Loucy (cell line): ENCODE data around the gene GSX2.
"Not testable (repeated sequence)": the region's sequence is repeated elsewhere in the genome, so short reads cannot be mapped to it uniquely, and the experiment has no call there.

ENCODE experiments used
- H2AFZ ChIP-seq: fragments of 200-600 bp; sonication (generic); 2 replicates; pipeline ENCODE4 v1.6.0; 2016; ENCODE audit warnings: antibody characterized with exemption, mild to moderate bottlenecking, low read length, moderate library complexity
- H3F3A ChIP-seq: fragments of 200-600 bp; 2 replicates; pipeline ENCODE4 v1.6.0; 2016; ENCODE audit warnings: antibody characterized with exemption, low read depth, mild to moderate bottlenecking
- H3K27me3 ChIP-seq: fragments of 200-600 bp; sonication (generic); 2 replicates; pipeline ENCODE4 v1.6.1; 2014; ENCODE audit warnings: low read length, mild to moderate bottlenecking; ENCODE audit not compliant: insufficient read depth, poor library complexity, severe bottlenecking
- H3K36me3 ChIP-seq: fragments of 200-600 bp; sonication (generic); 2 replicates; pipeline ENCODE4 v1.6.1; 2016; ENCODE audit warnings: low read length; ENCODE audit not compliant: insufficient read depth
- H3K4me1 ChIP-seq: fragments of 200-600 bp; sonication (generic); 2 replicates; pipeline ENCODE4 v1.5.1; 2014; ENCODE audit warnings: low read length, mild to moderate bottlenecking; ENCODE audit not compliant: insufficient read depth, poor library complexity, severe bottlenecking
- H3K4me2 ChIP-seq: fragments of 200-600 bp; sonication (generic); 2 replicates; pipeline ENCODE4 v1.6.0; 2014; ENCODE audit warnings: antibody characterized with exemption, low read length, low read depth, mild to moderate bottlenecking; ENCODE audit not compliant: poor library complexity, severe bottlenecking
- H3K4me3 ChIP-seq: fragments of 200-600 bp; sonication (generic); 2 replicates; pipeline ENCODE4 v1.5.1; 2014; ENCODE audit warnings: low read length, mild to moderate bottlenecking, mixed read lengths; ENCODE audit not compliant: poor library complexity, severe bottlenecking
- H3K79me2 ChIP-seq: fragments of 200-600 bp; sonication (generic); 2 replicates; pipeline ENCODE4 v1.6.1; 2014; ENCODE audit warnings: low read length; ENCODE audit not compliant: insufficient read depth
- H3K9ac ChIP-seq: fragments of 200-600 bp; sonication (generic); 2 replicates; pipeline ENCODE4 v1.6.0; 2014; ENCODE audit warnings: mild to moderate bottlenecking, low read depth, low read length, moderate library complexity; ENCODE audit not compliant: poor library complexity, severe bottlenecking
- H3K9me2 ChIP-seq: fragments of 200-600 bp; sonication (generic); replicated peaks from 2 replicates; pipeline ENCODE4 v1.6.1; 2016; ENCODE audit warnings: low read depth, low read length, mixed read lengths
- H3K9me3 ChIP-seq: fragments of 200-600 bp; sonication (generic); 2 replicates; pipeline ENCODE4 v1.6.1; 2014; ENCODE audit warnings: mild to moderate bottlenecking, antibody characterized with exemption, low read length, low read depth; ENCODE audit not compliant: insufficient read depth
- H4K20me1 ChIP-seq: fragments of 200-600 bp; sonication (generic); 2 replicates; pipeline ENCODE4 v1.6.0; 2014; ENCODE audit warnings: antibody characterized with exemption, low read length, mild to moderate bottlenecking; ENCODE audit not compliant: insufficient read depth, poor library complexity, severe bottlenecking
- CTCF ChIP-seq: fragments of 200-600 bp; sonication (generic); conservative IDR thresholded peaks from 2 replicates; pipeline ENCODE4 v1.5.1; 2014; ENCODE audit warnings: mild to moderate bottlenecking, antibody characterized with exemption, low read length
- EZH2phosphoT487 ChIP-seq: fragments of 200-600 bp; IDR thresholded peaks from 2 replicates; pipeline ENCODE4 v1.6.1; 2018; ENCODE audit warnings: antibody characterized with exemption, mild to moderate bottlenecking, moderate library complexity, borderline replicate concordance

GSX2 gene

GRCh38 chr4:54099748-54100574 is at the start of gene GSX2:
GSX2 (plus strand) TSS chr4:54100163; CDS start chr4:54100345, 182 bp downstream.
- Histone ChIP-seq H3K9me2 (no peaks in the 10 kb centered on the region), H3K4me3 (no peak within 1 kb of the TSS), H4K20me1 (no peaks in the 10 kb centered on the region), H3K79me2 (no peaks in the 10 kb centered on the region), H3K9me3 (no peaks in the 10 kb centered on the region), H3F3A (no peaks in the 10 kb centered on the region), H3K4me1 (no peaks in the 10 kb centered on the region), H3K4me2 (no peak within 1 kb of the TSS), H3K9ac (no peak within 1 kb of the TSS), H2AFZ (peak within 1 kb of the TSS; percentile 79; the same call in 1 of the 2 replicates), H3K36me3 (no peaks in the 10 kb centered on the region), H3K27me3 (no peaks in the 10 kb centered on the region)
- TF ChIP-seq CTCF, result no peak
- no peak for TF ChIP-seq EZH2phosphoT487

DNA sequence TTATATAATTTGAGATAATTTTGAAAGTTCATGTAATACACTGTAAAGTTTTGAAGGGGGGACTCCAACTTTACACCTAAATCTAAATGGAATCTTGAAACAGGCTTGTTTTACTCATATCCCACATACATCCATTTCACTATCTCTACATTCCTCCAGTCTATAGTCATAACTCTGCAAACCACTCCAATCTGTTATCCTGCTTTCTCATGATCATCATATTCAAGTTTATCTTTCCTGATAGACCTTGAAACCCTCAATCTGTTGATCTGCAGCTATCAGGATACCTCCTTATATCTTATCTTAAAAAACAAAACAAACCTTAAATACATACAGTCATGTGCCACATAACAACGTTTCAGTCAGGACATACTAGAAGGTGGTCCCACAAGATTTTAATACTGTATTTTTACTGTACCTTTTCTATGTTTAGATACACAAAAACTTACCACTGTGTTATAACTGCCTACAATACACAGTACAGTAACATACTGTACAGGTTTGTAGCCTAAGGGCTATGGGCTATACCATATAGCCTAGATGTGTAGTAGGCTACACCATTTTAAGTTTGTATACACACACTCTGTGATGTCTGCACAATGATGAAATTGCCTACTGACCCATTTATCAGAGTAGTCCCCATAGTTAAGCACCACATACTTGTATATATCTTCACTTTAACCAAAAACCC is 49.6 kb upstream of the GSX2 start:
- TF ChIP-seq EZH2phosphoT487, result no peak
- Histone ChIP-seq H3K27me3 (no peaks in the 10 kb centered on the region), H3K79me2 (peaks cover 67% of the 10 kb centered on the region), H3K4me3 (no peak overlapping the region), H3K36me3 (peaks cover 11% of the 10 kb centered on the region; the same call in 1 of the 2 replicates), H3K9me2 (no peaks in the 10 kb centered on the region), H3K9ac (no peak overlapping the region), H3K9me3 (no peaks in the 10 kb centered on the region), H3K4me2 (peak overlapping the region; percentile 29), H3K4me1 (peaks cover 21% of the 10 kb centered on the region), H2AFZ (no peak overlapping the region), H3F3A (no peaks in the 10 kb centered on the region), H4K20me1 (peaks cover 43% of the 10 kb centered on the region)

DNA sequence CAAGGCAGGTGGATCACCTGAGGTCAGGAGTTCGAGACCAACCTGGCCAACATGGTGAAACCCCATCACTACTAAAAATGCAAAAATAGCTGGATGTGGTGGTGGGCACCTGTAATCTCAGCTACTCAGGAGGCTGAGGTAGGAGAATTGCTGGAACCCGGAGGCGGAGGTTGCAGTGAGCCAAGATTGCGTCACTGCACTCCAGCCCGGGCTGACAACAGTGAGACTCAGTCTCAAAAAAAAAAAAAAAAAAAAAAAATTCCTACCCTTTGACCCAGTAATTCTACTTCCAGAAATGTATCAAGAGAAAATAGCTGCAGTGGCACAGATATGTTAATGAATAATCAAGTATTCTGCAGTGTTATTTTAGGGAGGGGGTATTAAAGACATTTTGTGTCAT is 46.6 kb upstream of the GSX2 start:
- H3K9me2 ChIP-seq, H3K4me3 ChIP-seq, H3F3A ChIP-seq, H3K9ac ChIP-seq, H2AFZ ChIP-seq, H3K36me3 ChIP-seq, H3K9me3 ChIP-seq, H3K27me3 ChIP-seq, H3K4me2 ChIP-seq: not testable (repeated sequence)
- Histone ChIP-seq H3K4me1 (peaks cover 46% of the 10 kb centered on the region), H4K20me1 (peaks cover 73% of the 10 kb centered on the region), H3K79me2 (peaks cover 93% of the 10 kb centered on the region)

GRCh38 chr4:54054501-54054900 is 45.5 kb upstream of the GSX2 start:
- peak overlapping the region; percentile 86 for H3K4me2 ChIP-seq
- no peaks in the 10 kb centered on the region for H3K36me3 ChIP-seq
- peaks cover 99% of the 10 kb centered on the region for H3K79me2 ChIP-seq
- TF ChIP-seq EZH2phosphoT487 (no peak), CTCF (no peak)
- no peak overlapping the region for H3K4me3 ChIP-seq
- no peaks in the 10 kb centered on the region for H3K27me3 ChIP-seq
- H3K4me1 ChIP-seq, result peaks cover 43% of the 10 kb centered on the region
- no peaks in the 10 kb centered on the region for H3K9me2 ChIP-seq
- no peaks in the 10 kb centered on the region for H3K9me3 ChIP-seq
- H4K20me1 ChIP-seq, result peaks cover 79% of the 10 kb centered on the region
- no peak overlapping the region for H2AFZ ChIP-seq
- H3K9ac ChIP-seq, result no peak overlapping the region
- no peaks in the 10 kb centered on the region for H3F3A ChIP-seq
